RWPE2 (cell line): ENCODE measurements around the gene LAMA2.

Source experiments
- ATAC-seq: fragments of 200-7000 bp; cut with Tn5 transposase; 3 replicates; pipeline ENCODE4 v1.9.1; 2021; ENCODE audit warnings: low read depth
- DNase-seq: peaks from one replicate; pipeline ENCODE4 v3.0.0-alpha.2; 2020; ENCODE audit warnings: low spot score
- H3K27ac ChIP-seq: fragments of 450-650 bp; 2 replicates; pipeline ENCODE4 v1.5.1; 2017; ENCODE audit warnings: mild to moderate bottlenecking; ENCODE audit not compliant: poor library complexity, severe bottlenecking
- H3K27me3 ChIP-seq: fragments of 250-450 bp; sonication (Bioruptor Pico); 2 replicates; pipeline ENCODE4 v1.5.1; 2021; ENCODE audit warnings: mild to moderate bottlenecking, moderate library complexity; ENCODE audit not compliant: insufficient read depth, poor library complexity, severe bottlenecking
- H3K36me3 ChIP-seq: fragments of 250-450 bp; sonication (Bioruptor Pico); 2 replicates; pipeline ENCODE4 v1.5.1; 2020; ENCODE audit warnings: low read depth, mild to moderate bottlenecking, moderate library complexity
- H3K4me1 ChIP-seq: fragments of 250-450 bp; sonication (Bioruptor Pico); 2 replicates; pipeline ENCODE4 v1.5.1; 2021; ENCODE audit warnings: mild to moderate bottlenecking, moderate library complexity; ENCODE audit not compliant: insufficient read depth, poor library complexity, severe bottlenecking
- H3K4me3 ChIP-seq: fragments of 250-450 bp; sonication (Bioruptor Pico); 2 replicates; pipeline ENCODE4 v1.5.1; 2021; ENCODE audit warnings: mild to moderate bottlenecking, moderate library complexity; ENCODE audit not compliant: severe bottlenecking
- H3K9me3 ChIP-seq: fragments of 250-450 bp; sonication (Bioruptor Pico); 2 replicates; pipeline ENCODE4 v1.5.1; 2021; ENCODE audit warnings: mild to moderate bottlenecking, moderate library complexity; ENCODE audit not compliant: severe bottlenecking
- CTCF ChIP-seq: fragments of 450-650 bp; IDR thresholded peaks from one replicate; pipeline ENCODE4 v1.5.1; 2017; ENCODE audit warnings: mild to moderate bottlenecking, moderate library complexity; ENCODE audit not compliant: poor library complexity, severe bottlenecking

The LAMA2 gene

GRCh38 chr6:129055796-129056195 is 172.9 kb downstream of the LAMA2 start:
- ATAC-seq (no peak), DNase-seq (no peak)
- Histone ChIP-seq H3K4me3 (no peak overlapping the region), H3K27me3 (no peaks in the 10 kb centered on the region), H3K9me3 (no peaks in the 10 kb centered on the region), H3K36me3 (no peaks in the 10 kb centered on the region), H3K4me1 (no peaks in the 10 kb centered on the region), H3K27ac (no peak overlapping the region)
- TF ChIP-seq CTCF = no peak

GRCh38 chr6:129059650-129060049 is 176.7 kb downstream of the LAMA2 start:
- Histone ChIP-seq H3K27me3 (no peaks in the 10 kb centered on the region), H3K27ac (no peak overlapping the region), H3K9me3 (no peaks in the 10 kb centered on the region), H3K4me3 (no peak overlapping the region), H3K4me1 (no peaks in the 10 kb centered on the region), H3K36me3 (no peaks in the 10 kb centered on the region)
- ATAC-seq (no peak), DNase-seq (no peak)
- no peak for TF ChIP-seq CTCF

- no peak overlapping the region for H3K4me3 ChIP-seq
- H3K27me3 ChIP-seq = no peaks in the 10 kb centered on the region
- H3K36me3 ChIP-seq = no peaks in the 10 kb centered on the region
- TF ChIP-seq CTCF = no peak
- DNase-seq = no peak
- no peaks in the 10 kb centered on the region for H3K4me1 ChIP-seq
- H3K27ac ChIP-seq = no peak overlapping the region
- no peak for ATAC-seq
- H3K9me3 ChIP-seq = no peaks in the 10 kb centered on the region
Observed at GRCh38 chr6:129069006-129069405, 186.1 kb downstream of the LAMA2 start.

GRCh38 chr6:129073051-129073450 is 190.1 kb downstream of the LAMA2 start:
- Histone ChIP-seq H3K4me1 (no peaks in the 10 kb centered on the region), H3K9me3 (no peaks in the 10 kb centered on the region), H3K36me3 (no peaks in the 10 kb centered on the region), H3K4me3 (no peak overlapping the region), H3K27ac (no peak overlapping the region), H3K27me3 (no peaks in the 10 kb centered on the region)
- no peak for ATAC-seq
- no peak for DNase-seq
- TF ChIP-seq CTCF = no peak

GRCh38 chr6:129073691-129074395 is 190.9 kb downstream of the LAMA2 start:
- no peak overlapping the region for H3K27ac ChIP-seq
- H3K4me3 ChIP-seq = no peak overlapping the region
- TF ChIP-seq CTCF = no peak
- no peaks in the 10 kb centered on the region for H3K4me1 ChIP-seq
- no peaks in the 10 kb centered on the region for H3K36me3 ChIP-seq
- ATAC-seq (no peak), DNase-seq (no peak)
- H3K9me3 ChIP-seq = no peaks in the 10 kb centered on the region
- no peaks in the 10 kb centered on the region for H3K27me3 ChIP-seq
